PC-3 (cell line): ENCODE results near the gene SCGB1C1. TPM values are rescaled to one million over a fixed set of nuclear protein-coding genes. Genes with fewer than 3 reads are reported as not detected.

ENCODE experiments used
- ATAC-seq: fragments of 200-7000 bp; cut with Tn5 transposase; 2 replicates; pipeline ENCODE4 v1.9.1; 2020; ENCODE audit warnings: mild to moderate bottlenecking, moderate library complexity
- BruUV-seq: library from RNA; stranded (reverse); fragments of 400-500 nt; replicated peaks from 2 replicates; lab custom pipeline; 2021; lab: Mats Ljungman, UMichigan
- CTCF ChIA-PET: fragments of 300-600 bp; sonication (Branson Sonifier 250); formaldehyde crosslinking; loops from one replicate; lab custom pipeline; 2022; ENCODE audit warnings: antibody characterized with exemption; lab: Charles Lee
- POLR2A ChIA-PET: fragments of 300-600 bp; sonication (Branson Sonifier 250); formaldehyde crosslinking; loops from one replicate; lab custom pipeline; 2022; ENCODE audit warnings: antibody characterized with exemption; ENCODE audit not compliant: unreplicated experiment; lab: Charles Lee
- DNase-seq: peaks from one replicate; pipeline ENCODE4 v3.0.0-alpha.2; 2015
- H2AFZ ChIP-seq: fragments of 300-600 bp; sonication (generic); 2 replicates; pipeline ENCODE4 v1.6.0; 2016; ENCODE audit warnings: antibody characterized with exemption, low read length
- H3F3A ChIP-seq: fragments of 300-600 bp; sonication (generic); one replicate; pipeline ENCODE4 v1.6.0; 2017; ENCODE audit warnings: antibody characterized with exemption, low read length, control low read depth, mild to moderate bottlenecking; ENCODE audit not compliant: unreplicated experiment
- H3K27ac ChIP-seq: fragments of 300-600 bp; sonication (generic); 2 replicates; pipeline ENCODE4 v1.5.1; 2016; ENCODE audit warnings: mild to moderate bottlenecking, low read length
- H3K27me3 ChIP-seq: fragments of 300-600 bp; sonication (generic); 2 replicates; pipeline ENCODE4 v1.6.1; 2016; ENCODE audit warnings: low read length, mixed read lengths
- H3K36me3 ChIP-seq: fragments of 300-600 bp; sonication (generic); 2 replicates; pipeline ENCODE4 v1.6.1; 2016; ENCODE audit warnings: low read depth, mixed run types, low read length, mixed read lengths
- H3K4me1 ChIP-seq: fragments of 300-600 bp; sonication (generic); 2 replicates; pipeline ENCODE4 v1.5.1; 2016; ENCODE audit warnings: low read length; ENCODE audit not compliant: insufficient read depth
- H3K4me2 ChIP-seq: fragments of 300-600 bp; sonication (generic); 2 replicates; pipeline ENCODE4 v1.6.0; 2016; ENCODE audit warnings: low read length
- H3K4me3 ChIP-seq: fragments of 300-600 bp; sonication (generic); 2 replicates; pipeline ENCODE4 v1.5.1; 2016; ENCODE audit warnings: mild to moderate bottlenecking, low read length, mixed read lengths
- H3K79me2 ChIP-seq: fragments of 300-600 bp; sonication (generic); 2 replicates; pipeline ENCODE4 v1.6.1; 2017; ENCODE audit warnings: low read length, mixed read lengths
- H3K9ac ChIP-seq: fragments of 300-600 bp; sonication (generic); 2 replicates; pipeline ENCODE4 v1.6.0; 2016; ENCODE audit warnings: mild to moderate bottlenecking, low read length
- H3K9me2 ChIP-seq: fragments of 300-600 bp; sonication (generic); replicated peaks from 2 replicates; pipeline ENCODE4 v1.6.1; 2016; ENCODE audit warnings: mixed run types, low read length, mixed read lengths
- H3K9me3 ChIP-seq: fragments of 300-600 bp; sonication (generic); 2 replicates; pipeline ENCODE4 v1.6.1; 2016; ENCODE audit warnings: low read length, mixed read lengths
- H4K20me1 ChIP-seq: fragments of 300-600 bp; sonication (generic); 2 replicates; pipeline ENCODE4 v1.6.1; 2016; ENCODE audit warnings: low read length, mixed read lengths
- CTCF ChIP-seq: fragments of 300-600 bp; sonication (generic); conservative IDR thresholded peaks from 2 replicates; pipeline ENCODE4 v1.5.1; 2017; ENCODE audit warnings: antibody characterized with exemption, low read depth, mild to moderate bottlenecking, low read length
- EZH2 ChIP-seq: fragments of 300-600 bp; sonication (generic); IDR thresholded peaks from one replicate; pipeline ENCODE4 v1.6.1; 2017; ENCODE audit warnings: antibody characterized with exemption, mild to moderate bottlenecking, low read length; ENCODE audit not compliant: unreplicated experiment
- EZH2phosphoT487 ChIP-seq: fragments of 300-600 bp; sonication (generic); IDR thresholded peaks from 2 replicates; pipeline ENCODE4 v1.6.1; 2018; ENCODE audit warnings: mild to moderate bottlenecking, antibody characterized with exemption, low read length, borderline replicate concordance
- intact Hi-C: fragments of 100-400 bp; cut with micrococcal nuclease; formaldehyde crosslinking; loops from 2 replicates; pipeline ENCODE4 v1.9.0; 2023
- total RNA-seq: library from RNA; depleted of rRNA; stranded (reverse); fragments of >200 nt; gene quantifications from 2 replicates; pipeline ENCODE4 v1.2.3, GENCODE V29; 2014

Gene SCGB1C1
- total RNA-seq, 1 experiment from 2014 or later: not detected

GRCh38 chr11:230431-230830 is 37.6 kb downstream of the SCGB1C1 start:
- intact Hi-C loops: no loop called here
- H3K27me3 ChIP-seq: no peaks in the 10 kb centered on the region
- H3K36me3 ChIP-seq: no peaks in the 10 kb centered on the region
- CTCF ChIA-PET: no interaction called here
- H3K4me3 ChIP-seq: no peak overlapping the region
- H3K79me2 ChIP-seq: peaks cover 9% of the 10 kb centered on the region
- no peaks in the 10 kb centered on the region for H3F3A ChIP-seq
- H3K4me2 ChIP-seq: no peak overlapping the region
- POLR2A ChIA-PET: no interaction called here
- H2AFZ ChIP-seq: no peak overlapping the region
- no peaks in the 10 kb centered on the region for H3K9me2 ChIP-seq
- no peaks in the 10 kb centered on the region for H3K9me3 ChIP-seq
- BruUV-seq: no TSS peak
- H3K27ac ChIP-seq: no peak overlapping the region
- H4K20me1 ChIP-seq: no peaks in the 10 kb centered on the region
- ATAC-seq (no peak), DNase-seq (no peak)
- peaks cover 5% of the 10 kb centered on the region; the same call in 1 of the 2 replicates for H3K4me1 ChIP-seq
- TF ChIP-seq EZH2phosphoT487 (no peak), CTCF (no peak), EZH2 (no peak)
- no peak overlapping the region for H3K9ac ChIP-seq

GRCh38 chr11:232783-233565 is 40.1 kb downstream of the SCGB1C1 start:
- H4K20me1 ChIP-seq: 0 out of 2 replicates have a peak, but pooled peaks cover 4% of the 10 kb centered on the region
- peaks cover 8% of the 10 kb centered on the region for H3K4me1 ChIP-seq
- H3K27me3 ChIP-seq: no peaks in the 10 kb centered on the region
- no peaks in the 10 kb centered on the region for H3K36me3 ChIP-seq
- H3F3A ChIP-seq: no peaks in the 10 kb centered on the region
- H3K4me2 ChIP-seq: no peak overlapping the region
- no peak overlapping the region for H3K9ac ChIP-seq
- no peak overlapping the region for H3K4me3 ChIP-seq
- DNase-seq: no peak
- CTCF ChIA-PET: no interaction called here
- POLR2A ChIA-PET: no interaction called here
- no peaks in the 10 kb centered on the region for H3K9me3 ChIP-seq
- BruUV-seq: no TSS peak
- TF ChIP-seq EZH2phosphoT487 (no peak), EZH2 (no peak), CTCF (no peak)
- no peaks in the 10 kb centered on the region for H3K9me2 ChIP-seq
- intact Hi-C loops: no loop called here
- H3K79me2 ChIP-seq: peaks cover 28% of the 10 kb centered on the region
- no peak for ATAC-seq
- no peak overlapping the region for H2AFZ ChIP-seq
- no peak overlapping the region for H3K27ac ChIP-seq

- Histone ChIP-seq H3F3A (no peaks in the 10 kb centered on the region), H3K4me1 (peaks cover 17% of the 10 kb centered on the region), H3K9me3 (no peaks in the 10 kb centered on the region), H2AFZ (peak overlapping the region; percentile 88; the same call in 1 of the 2 replicates), H3K79me2 (peaks cover 50% of the 10 kb centered on the region), H3K4me3 (peak overlapping the region; percentile 91), H3K9ac (peak overlapping the region; percentile 89), H3K27me3 (no peaks in the 10 kb centered on the region), H3K27ac (no peak overlapping the region), H3K9me2 (no peaks in the 10 kb centered on the region), H3K36me3 (no peaks in the 10 kb centered on the region; the same call in 1 of the 2 replicates), H4K20me1 (0 out of 2 replicates have a peak, but pooled peaks cover 9% of the 10 kb centered on the region), H3K4me2 (peak overlapping the region; percentile 92)
- ATAC-seq (no peak), DNase-seq (no peak)
- POLR2A ChIA-PET: interaction anchor here (0.7 kb wide), 1 partner anchor 29 kb away, joined by 3 read pairs; no protein-coding TSS in a partner anchor
- intact Hi-C loops: no loop called here
- TF ChIP-seq EZH2phosphoT487 (no peak), CTCF (no peak), EZH2 (no peak)
- no TSS peak for BruUV-seq
- CTCF ChIA-PET: no interaction called here
Measured at GRCh38 chr11:235180-235579, 42.3 kb downstream of the SCGB1C1 start.
